NCI-H1048 (cell line): ENCODE measurements around the gene HEXA.
A peak's percentile ranks its signal among the peaks of the same experiment; 100 is the strongest.

ENCODE experiments used
- DNase-seq: peaks from one replicate; lab custom pipeline; 2025; lab: John Stamatoyannopoulos, UW

Gene HEXA

GRCh38 chr15:72319360-72319984 is 56.3 kb downstream of the HEXA start:
- DNase-seq, result no peak

GRCh38 chr15:72318408-72318942 is 57.3 kb downstream of the HEXA start:
- DNase-seq, result no peak

- DNase-seq, result no peak
Observed at GRCh38 chr15:72315706-72316370, 60.0 kb downstream of the HEXA start.

GRCh38 chr15:72313881-72314280 is 61.9 kb downstream of the HEXA start:
- no peak for DNase-seq

- DNase-seq, result no peak
Observed at GRCh38 chr15:72313448-72313840, 62.4 kb downstream of the HEXA start.

GRCh38 chr15:72312605-72313447 is 63.0 kb downstream of the HEXA start:
- peak; percentile 18 for DNase-seq

- no peak for DNase-seq
Observed at GRCh38 chr15:72307026-72307425, 68.8 kb downstream of the HEXA start.

- no peak for DNase-seq
Observed at GRCh38 chr15:72306211-72306785, 69.5 kb downstream of the HEXA start.

GRCh38 chr15:72304596-72304995 is 71.2 kb downstream of the HEXA start:
- no peak for DNase-seq

- DNase-seq, result no peak
Observed at GRCh38 chr15:72302955-72303354, 72.9 kb downstream of the HEXA start.
